Measurements from ENCODE around the gene WDHD1. TPM values are rescaled to one million over a fixed set of nuclear protein-coding genes. Genes with fewer than 3 reads are reported as not detected.
"Not testable (repeated sequence)": the region's sequence is repeated elsewhere in the genome, so short reads cannot be mapped to it uniquely, and the experiment has no call there.

The WDHD1 gene
- total RNA-seq, 5 donors from 2014 or later (not counting 1 experiment from before 2014, with no cell fraction given): 2.5 to 6.1 (median 4.9) TPM

GRCh38 chr14:54908973-54909372 is 117.9 kb downstream of the WDHD1 start:
- WGBS (ENCODE audit: insufficient coverage): 94% methylated on average over 2 of the region's 4 CpGs
- H3K4me1 ChIP-seq (ENCODE audit: control insufficient read depth in 1 of 2, extremely low read depth in 1 of 2, insufficient read depth in 2 of 2, low read length in 2 of 2); DNase-seq; H3K9me3 ChIP-seq; ATAC-seq (replicated peaks in 1 of 4); H3K27ac Mint-ChIP-seq; H3K27me3 ChIP-seq (replicated peaks in 1 of 2; ENCODE audit: control insufficient read depth in 2 of 2, extremely low read depth in 1 of 2, insufficient read depth in 2 of 2, low read length in 1 of 2); H3K27ac ChIP-seq (ENCODE audit: low read length); POLR2A ChIA-PET; H3K4me3 ChIP-seq (ENCODE audit: control insufficient read depth in 1 of 2, extremely low read depth in 1 of 2, low read length in 1 of 2); H3K9me3 Mint-ChIP-seq; H3K36me3 Mint-ChIP-seq; H3K27me3 Mint-ChIP-seq; H3K36me3 ChIP-seq (ENCODE audit: control insufficient read depth in 2 of 2, extremely low read depth in 1 of 2, insufficient read depth in 1 of 2, low read length in 1 of 2); H3K4me3 Mint-ChIP-seq: not testable (repeated sequence)
- CTCF ChIA-PET: interaction anchor here in 1 of 2 donors (0.8 kb wide), 1 partner anchor 94 kb away, joined by 4 read pairs; no protein-coding TSS in a partner anchor
- H3K4me1 Mint-ChIP-seq: peaks cover 9 to 13% (median 12%) of the 10 kb centered on the region in 3 donors

GRCh38 chr14:54908190-54908589 is 118.7 kb downstream of the WDHD1 start:
- POLR2A ChIA-PET: no interaction called here
- no peaks in the 10 kb centered on the region for H3K36me3 ChIP-seq (ENCODE audit: control insufficient read depth in 2 of 2, extremely low read depth in 1 of 2, insufficient read depth in 1 of 2, low read length in 1 of 2)
- no peaks in the 10 kb centered on the region for H3K9me3 ChIP-seq
- ATAC-seq (replicated peaks in 1 of 4) (peak in 1 of 4 experiments; percentile 42), DNase-seq (peak in 1 of 35 experiments; percentile 41)
- Mint-ChIP-seq H3K36me3 (no peaks in the 10 kb centered on the region), H3K27ac (peak overlapping the region; percentile 49 to 51), H3K9me3 (no peaks in the 10 kb centered on the region), H3K27me3 (no peaks in the 10 kb centered on the region), H3K4me1 (peaks cover 11 to 14% (median 12%) of the 10 kb centered on the region in 3 donors), H3K4me3 (peak overlapping the region in 2 of 3 donors; percentile 46 to 47)
- no CpG with 5 or more reads among the region's 4 CpGs for WGBS (ENCODE audit: insufficient coverage)
- H3K27me3 ChIP-seq (replicated peaks in 1 of 2; ENCODE audit: control insufficient read depth in 2 of 2, extremely low read depth in 1 of 2, insufficient read depth in 2 of 2, low read length in 1 of 2): no peaks in the 10 kb centered on the region
- CTCF ChIA-PET: no interaction called here
- H3K4me3 ChIP-seq (ENCODE audit: control insufficient read depth in 1 of 2, extremely low read depth in 1 of 2, low read length in 1 of 2): no peak overlapping the region
- H3K4me1 ChIP-seq (ENCODE audit: control insufficient read depth in 1 of 2, extremely low read depth in 1 of 2, insufficient read depth in 2 of 2, low read length in 2 of 2): peaks cover 0 to 5% of the 10 kb centered on the region in 2 experiments
- peak overlapping the region; percentile 7 for H3K27ac ChIP-seq (ENCODE audit: low read length)

- H3K36me3 Mint-ChIP-seq: no peaks in the 10 kb centered on the region
- peaks cover 0 to 12% of the 10 kb centered on the region in 2 experiments for H3K4me1 ChIP-seq (ENCODE audit: control insufficient read depth in 1 of 2, extremely low read depth in 1 of 2, insufficient read depth in 2 of 2, low read length in 2 of 2)
- no peak overlapping the region for H3K4me3 ChIP-seq (ENCODE audit: control insufficient read depth in 1 of 2, extremely low read depth in 1 of 2, low read length in 1 of 2)
- H3K36me3 ChIP-seq (ENCODE audit: control insufficient read depth in 2 of 2, extremely low read depth in 1 of 2, insufficient read depth in 1 of 2, low read length in 1 of 2): no peaks in the 10 kb centered on the region
- ChIA-PET POLR2A (no interaction called here), CTCF (interaction anchor here (0.5 to 0.6 kb wide), 3 partner anchors 64 to 421 kb away, joined by 3 to 6 read pairs (median 5); no protein-coding TSS in a partner anchor)
- no peak overlapping the region for H3K27ac ChIP-seq (ENCODE audit: low read length)
- no peaks in the 10 kb centered on the region for H3K27me3 Mint-ChIP-seq
- no peak overlapping the region for H3K4me3 Mint-ChIP-seq
- H3K9me3 Mint-ChIP-seq: no peaks in the 10 kb centered on the region
- DNase-seq: no peak
- peaks cover 12 to 18% (median 15%) of the 10 kb centered on the region in 3 donors for H3K4me1 Mint-ChIP-seq
- no peaks in the 10 kb centered on the region for H3K9me3 ChIP-seq
- peak overlapping the region in 1 of 2 donors; percentile 6 for H3K27ac Mint-ChIP-seq
- ATAC-seq (replicated peaks in 1 of 4): no peak
- no peaks in the 10 kb centered on the region for H3K27me3 ChIP-seq (replicated peaks in 1 of 2; ENCODE audit: control insufficient read depth in 2 of 2, extremely low read depth in 1 of 2, insufficient read depth in 2 of 2, low read length in 1 of 2)
Observed at GRCh38 chr14:54906075-54906474, 120.8 kb downstream of the WDHD1 start.

GRCh38 chr14:54902521-54903420 is 124.1 kb downstream of the WDHD1 start, which contains the start of gene GCH1:
GCH1 (minus strand) TSS chr14:54902826; CDS start chr14:54902663, 163 bp downstream.
- H3K27ac Mint-ChIP-seq: peak within 1 kb of the TSS; percentile 88 to 91
- ChIA-PET CTCF (interaction anchor here (0.6 to 3.4 kb wide), 16 partner anchors 9 to 451 kb away, joined by 3 to 27 read pairs (median 3); no protein-coding TSS in a partner anchor), POLR2A (interaction anchor here (0.6 to 1.8 kb wide), 6 partner anchors 11 to 339 kb away, joined by 3 to 10 read pairs (median 4); no protein-coding TSS in a partner anchor)
- under 1% methylated on average over 81 of the region's 83 CpGs for WGBS (ENCODE audit: insufficient coverage)
- Histone ChIP-seq H3K4me1 (ENCODE audit: control insufficient read depth in 1 of 2, extremely low read depth in 1 of 2, insufficient read depth in 2 of 2, low read length in 2 of 2) (peaks cover 4 to 29% of the 10 kb centered on the region in 2 experiments), H3K9me3 (no peaks in the 10 kb centered on the region), H3K27me3 (replicated peaks in 1 of 2; ENCODE audit: control insufficient read depth in 2 of 2, extremely low read depth in 1 of 2, insufficient read depth in 2 of 2, low read length in 1 of 2) (no peaks in the 10 kb centered on the region), H3K27ac (ENCODE audit: low read length) (peak within 1 kb of the TSS; percentile 94), H3K36me3 (ENCODE audit: control insufficient read depth in 2 of 2, extremely low read depth in 1 of 2, insufficient read depth in 1 of 2, low read length in 1 of 2) (peaks cover 0 to 3% of the 10 kb centered on the region in 2 donors), H3K4me3 (ENCODE audit: control insufficient read depth in 1 of 2, extremely low read depth in 1 of 2, low read length in 1 of 2) (peak within 1 kb of the TSS; percentile 94 to 96)
- ATAC-seq (replicated peaks in 1 of 4): peak; percentile 81 to 85 (median 83)
- no peaks in the 10 kb centered on the region for H3K9me3 Mint-ChIP-seq
- no peaks in the 10 kb centered on the region for H3K36me3 Mint-ChIP-seq
- H3K4me1 Mint-ChIP-seq: peaks cover 20 to 34% (median 24%) of the 10 kb centered on the region in 3 donors
- DNase-seq: peak; percentile 31 to 88 (median 59)
- no peaks in the 10 kb centered on the region for H3K27me3 Mint-ChIP-seq
- H3K4me3 Mint-ChIP-seq: peak within 1 kb of the TSS; percentile 83 to 88 (median 86)

GRCh38 chr14:54902143-54902520 is 124.8 kb downstream of the WDHD1 start:
- H3K4me3 ChIP-seq (ENCODE audit: control insufficient read depth in 1 of 2, extremely low read depth in 1 of 2, low read length in 1 of 2): peak overlapping the region; percentile 94 to 96
- no peaks in the 10 kb centered on the region for H3K9me3 ChIP-seq
- Mint-ChIP-seq H3K27me3 (no peaks in the 10 kb centered on the region), H3K27ac (peak overlapping the region; percentile 83 to 88), H3K4me1 (peaks cover 15 to 36% (median 26%) of the 10 kb centered on the region in 3 donors), H3K36me3 (peaks cover 2% of the 10 kb centered on the region), H3K4me3 (peak overlapping the region; percentile 83 to 88 (median 86)), H3K9me3 (no peaks in the 10 kb centered on the region)
- DNase-seq (peak; percentile 67 to 89 (median 77)), ATAC-seq (replicated peaks in 1 of 4) (peak; percentile 69 to 75 (median 74))
- POLR2A ChIA-PET: interaction anchor here (1.0 to 1.8 kb wide), 2 partner anchors 13 to 21 kb away, joined by 3 to 8 read pairs; no protein-coding TSS in a partner anchor
- CTCF ChIA-PET: interaction anchor here (0.5 to 3.4 kb wide), 8 partner anchors 8 to 338 kb away, joined by 3 to 27 read pairs (median 4); no protein-coding TSS in a partner anchor
- 0% methylated on average over 37 of the region's 37 CpGs for WGBS (ENCODE audit: insufficient coverage)
- H3K4me1 ChIP-seq (ENCODE audit: control insufficient read depth in 1 of 2, extremely low read depth in 1 of 2, insufficient read depth in 2 of 2, low read length in 2 of 2): peaks cover 4 to 29% of the 10 kb centered on the region in 2 experiments
- H3K36me3 ChIP-seq (ENCODE audit: control insufficient read depth in 2 of 2, extremely low read depth in 1 of 2, insufficient read depth in 1 of 2, low read length in 1 of 2): peaks cover 0 to 3% of the 10 kb centered on the region in 2 donors
- peak overlapping the region; percentile 94 for H3K27ac ChIP-seq (ENCODE audit: low read length)
- H3K27me3 ChIP-seq (replicated peaks in 1 of 2; ENCODE audit: control insufficient read depth in 2 of 2, extremely low read depth in 1 of 2, insufficient read depth in 2 of 2, low read length in 1 of 2): no peaks in the 10 kb centered on the region
